HEK293 (cell line): ENCODE data around the gene POLD1.

Experiments
- CTCF ChIP-seq: fragments of 450-650 bp; formaldehyde crosslinking; IDR thresholded peaks from 2 replicates; pipeline ENCODE4 v1.5.1; 2016; ENCODE audit warnings: missing biosample characterization, missing genetic modification characterization
- KLF1 ChIP-seq: fragments of 450-650 bp; formaldehyde crosslinking; IDR thresholded peaks from 2 replicates; pipeline ENCODE4 v1.5.1; 2016; ENCODE audit warnings: missing biosample characterization, missing genetic modification characterization
- ZNF114 ChIP-seq: fragments of 450-650 bp; formaldehyde crosslinking; IDR thresholded peaks from 2 replicates; pipeline ENCODE4 v1.5.0; 2017; ENCODE audit warnings: missing biosample characterization, missing genetic modification characterization
- ZNF133 ChIP-seq: fragments of 450-650 bp; formaldehyde crosslinking; IDR thresholded peaks from 2 replicates; pipeline ENCODE4 v1.5.1; 2016; ENCODE audit warnings: missing biosample characterization, missing genetic modification characterization
- ZNF274 ChIP-seq, 2 experiments: fragments of 200-500 bp in 1 of 2; fragments of 450-650 bp in 1 of 2; sonication (Bioruptor generic) in 1 of 2; formaldehyde crosslinking in 1 of 2; IDR thresholded peaks; 2 replicates each; pipeline versions ENCODE4 v1.5.1 to v1.6.1; 2014 to 2016; ENCODE audit warnings: borderline replicate concordance in 1 of 2, inconsistent platforms in 1 of 2, low read length in 1 of 2, missing biosample characterization in 1 of 2, missing genetic modification characterization in 1 of 2
- ZNF324 ChIP-seq: fragments of 450-650 bp; formaldehyde crosslinking; IDR thresholded peaks from 2 replicates; pipeline ENCODE4 v1.5.1; 2016; ENCODE audit warnings: missing biosample characterization, missing genetic modification characterization
- ZNF394 ChIP-seq: fragments of 450-650 bp; formaldehyde crosslinking; IDR thresholded peaks from 2 replicates; pipeline ENCODE4 v1.5.1; 2016; ENCODE audit warnings: missing biosample characterization, missing genetic modification characterization, mild to moderate bottlenecking, moderate library complexity, borderline replicate concordance
- ZNF580 ChIP-seq: fragments of 450-650 bp; formaldehyde crosslinking; IDR thresholded peaks from 2 replicates; pipeline ENCODE4 v1.5.1; 2016; ENCODE audit warnings: missing biosample characterization, missing genetic modification characterization
- ZNF654 ChIP-seq: fragments of 450-650 bp; formaldehyde crosslinking; IDR thresholded peaks from 2 replicates; pipeline ENCODE4 v1.5.1; 2016; ENCODE audit warnings: low read depth, missing biosample characterization, missing genetic modification characterization
- ZNF747 ChIP-seq: fragments of 450-650 bp; formaldehyde crosslinking; IDR thresholded peaks from 2 replicates; pipeline ENCODE4 v1.5.1; 2016; ENCODE audit warnings: missing biosample characterization, missing genetic modification characterization
- ZSCAN5A ChIP-seq: fragments of 450-650 bp; formaldehyde crosslinking; IDR thresholded peaks from 2 replicates; pipeline ENCODE4 v1.5.1; 2016; ENCODE audit warnings: missing biosample characterization, missing genetic modification characterization

- no peak for TF ChIP-seq ZNF114 (tag by site-specific recombination)
- no peak for TF ChIP-seq CTCF (tag by site-specific recombination)
- TF ChIP-seq ZSCAN5A (tag by site-specific recombination) = no peak
- no peak for TF ChIP-seq ZNF274 (IDR thresholded peaks at IDR 0.05; ENCODE audit: low read length)
- no peak for TF ChIP-seq ZNF274 (tag by site-specific recombination; IDR thresholded peaks at IDR 0.05; ENCODE audit: borderline replicate concordance)
- TF ChIP-seq ZNF394 = no peak
- TF ChIP-seq ZNF747 (tag by site-specific recombination) = no peak
- TF ChIP-seq ZNF133 = no peak
- TF ChIP-seq KLF1 = no peak
- no peak for TF ChIP-seq ZNF654 (tag by site-specific recombination)
- TF ChIP-seq ZNF324 = no peak
- no peak for TF ChIP-seq ZNF580 (tag by site-specific recombination)
Measured at GRCh38 chr19:50352242-50352641, 31.9 kb upstream of the POLD1 start.
